ENCODE results near the gene GABRB2.
"Not testable (repeated sequence)": the region's sequence is repeated elsewhere in the genome, so short reads cannot be mapped to it uniquely, and the experiment has no call there.

The GABRB2 gene

GRCh38 chr5:161546470-161547301 lies at the start of gene GABRB2:
Gene GABRB2, minus strand, starts transcription at chr5:161546725. Its CDS starts 82 bp downstream, at chr5:161546643.
- DNase-seq = peak; percentile 12 to 22

- DNase-seq = no peak
These were observed 39.3 kb upstream of the GABRB2 start for GRCh38 chr5:161585798-161586197.

DNA sequence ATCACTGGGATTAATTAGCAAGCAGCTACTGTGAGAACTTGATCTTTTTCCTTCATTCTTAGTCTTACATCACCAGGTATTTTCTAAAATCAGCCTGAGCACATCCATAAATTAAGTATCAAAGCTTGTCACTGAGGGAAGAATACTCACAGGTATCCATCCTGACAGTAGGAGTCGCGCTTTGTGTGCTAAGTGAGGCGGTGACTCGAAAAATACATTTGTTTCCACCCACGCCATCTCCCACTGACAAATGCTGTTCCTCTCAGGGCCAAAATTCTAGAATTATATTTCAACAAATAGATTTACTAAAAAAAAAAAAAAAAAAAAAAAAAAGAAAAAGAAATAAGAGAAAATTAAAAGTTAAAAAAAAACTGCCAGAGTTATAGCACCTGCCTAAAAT lies 34.1 kb upstream of the GABRB2 start:
- DNase-seq = no peak

GRCh38 chr5:161572914-161573313 lies 26.4 kb upstream of the GABRB2 start:
- DNase-seq = no peak

DNA sequence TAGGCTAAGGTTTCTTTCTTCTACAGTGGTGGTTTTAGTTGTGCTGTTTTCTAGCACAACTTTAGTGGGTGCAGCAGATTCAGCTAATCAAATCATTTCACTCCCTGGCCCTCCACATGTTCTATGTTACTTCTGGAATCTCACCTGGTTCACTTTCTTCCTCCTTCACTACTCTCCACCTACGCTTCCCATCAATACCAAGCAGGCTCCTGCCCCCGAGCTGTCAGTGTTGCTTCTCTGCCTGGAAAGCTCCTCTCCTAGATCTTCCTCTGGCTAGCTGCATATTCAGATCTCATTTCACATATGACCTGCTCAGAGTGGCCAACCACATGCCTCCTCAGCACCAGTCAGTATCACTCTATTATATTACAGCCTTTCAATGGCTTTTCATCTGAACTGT lies 19.6 kb upstream of the GABRB2 start:
- no peak for DNase-seq

DNA sequence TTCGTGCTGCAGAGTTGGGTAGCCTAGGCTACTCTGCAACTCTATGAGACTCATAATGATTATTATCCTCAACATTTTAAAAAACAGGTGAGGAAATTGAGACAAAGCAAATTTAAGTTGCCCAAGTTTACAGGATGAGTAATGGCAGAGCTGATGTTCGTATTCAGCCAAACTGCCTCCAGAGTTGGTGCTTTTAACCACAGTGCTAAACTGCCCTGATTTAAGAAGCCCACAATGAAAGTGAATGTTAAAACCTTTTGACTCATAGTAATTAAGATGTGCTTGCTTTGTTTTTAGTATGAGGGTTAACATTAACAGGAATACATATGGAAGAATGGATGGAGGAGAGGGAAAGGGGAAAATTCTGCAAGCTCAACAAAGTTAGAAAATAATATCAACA lies 15.9 kb upstream of the GABRB2 start:
- no peak for DNase-seq

DNA sequence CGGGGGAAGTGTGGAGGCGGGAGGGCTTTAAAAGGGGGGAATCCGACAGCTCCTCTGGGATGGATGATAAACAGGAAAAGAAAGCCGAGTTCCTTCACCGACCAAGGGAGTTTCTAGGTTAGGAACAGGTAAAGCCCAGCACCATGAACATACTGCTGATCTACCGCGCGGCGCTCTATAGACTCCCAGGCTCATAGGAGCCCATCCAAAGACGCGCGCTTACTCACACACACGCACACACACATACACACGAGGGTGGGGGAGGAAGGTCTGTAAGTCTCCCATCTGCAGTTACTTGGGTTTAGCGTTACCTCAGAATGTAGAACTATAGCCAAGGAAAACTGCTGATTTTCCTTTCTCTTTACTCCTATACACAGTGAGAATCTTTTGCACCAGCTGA lies 2.6 kb upstream of the GABRB2 start:
- no peak for DNase-seq

DNA sequence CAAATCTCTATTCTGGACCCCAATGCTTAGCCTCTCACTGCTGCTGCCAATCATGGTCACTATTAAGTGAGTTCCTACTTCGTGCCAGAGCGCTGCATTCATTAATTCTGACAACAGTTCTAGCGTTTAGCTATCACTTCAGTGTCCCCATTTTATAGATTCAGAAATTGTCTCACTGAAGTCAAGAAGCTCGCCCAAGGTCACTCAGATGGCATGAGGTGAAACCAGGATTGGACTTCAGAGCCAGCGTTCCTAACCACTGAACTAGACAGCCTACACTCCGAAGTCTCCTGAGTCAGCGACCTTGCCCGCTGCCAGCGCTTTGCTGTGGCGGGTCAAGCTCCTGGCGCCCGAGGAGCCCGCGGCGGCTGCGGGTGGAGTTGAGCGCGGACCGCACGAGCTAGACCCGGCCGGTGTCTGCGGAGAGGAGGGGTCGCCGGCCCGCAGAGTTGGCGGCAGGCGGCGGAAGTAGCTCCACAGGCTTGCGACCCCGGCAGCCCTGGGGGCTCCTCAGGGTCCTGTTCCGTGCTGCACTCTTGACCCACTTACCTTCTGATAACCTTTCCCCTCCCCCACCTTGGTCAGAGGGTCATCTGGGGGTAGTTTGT lies 2.1 kb upstream of the GABRB2 start:
- DNase-seq = no peak

- no peak for DNase-seq
These were observed 1.4 kb upstream of the GABRB2 start for GRCh38 chr5:161547738-161548486.

DNA sequence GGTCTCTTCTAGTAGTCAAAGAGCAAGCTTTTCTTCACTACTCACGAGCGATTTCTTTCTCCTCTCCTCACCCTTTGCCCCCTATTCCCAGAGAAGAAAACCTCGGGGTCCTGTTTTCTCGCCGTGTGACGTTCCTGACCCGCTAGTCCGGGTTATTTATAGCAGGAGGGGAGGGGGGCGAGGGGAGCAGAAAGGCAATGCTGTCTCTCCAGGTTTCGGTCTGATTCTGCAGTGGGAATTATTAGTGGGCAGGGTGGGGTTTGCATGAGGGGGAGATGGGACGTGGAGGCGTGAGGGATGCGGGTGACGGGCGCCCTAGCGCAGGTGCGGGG lies 847 bp upstream of the GABRB2 start:
- DNase-seq = no peak

GRCh38 chr5:161546095-161546469 lies 443 bp downstream of the GABRB2 start:
- DNase-seq = no peak

DNA sequence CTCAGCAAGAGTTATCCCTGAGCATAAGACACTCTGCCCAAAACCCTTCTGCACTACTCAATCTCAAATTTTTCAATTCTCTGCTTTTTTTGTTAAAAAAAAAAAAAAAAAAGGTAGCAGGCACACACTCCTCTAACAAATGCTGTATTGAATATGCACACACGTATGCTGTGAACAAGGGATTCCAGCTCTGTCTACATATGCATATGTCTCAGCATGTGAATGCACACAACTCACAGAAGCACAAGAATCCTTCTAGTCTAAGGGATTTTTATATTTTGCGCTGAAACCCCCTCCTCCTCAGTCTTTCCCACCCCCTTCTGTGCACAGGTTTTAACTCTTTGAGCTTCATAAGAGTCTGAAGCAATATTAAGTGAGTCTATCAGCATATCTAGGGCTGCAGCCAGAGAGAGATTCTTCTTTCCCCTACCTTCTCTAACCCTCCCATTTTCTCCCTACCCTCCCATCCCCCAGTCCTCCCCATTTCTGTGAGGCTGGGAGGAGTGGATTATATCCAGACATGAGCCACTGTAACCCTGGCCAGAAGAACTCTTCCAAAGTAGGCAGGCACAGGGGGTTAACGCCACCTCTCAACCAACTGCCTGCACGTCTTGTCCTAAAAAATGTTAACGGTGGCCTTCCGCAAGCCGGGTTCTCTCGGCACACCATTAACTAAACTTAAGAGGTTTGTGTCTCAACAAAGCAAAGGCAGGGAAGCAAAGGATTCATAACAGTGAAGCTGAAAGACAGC lies 1.0 kb downstream of the GABRB2 start:
- DNase-seq = no peak

GRCh38 chr5:161544350-161544765 lies 2.2 kb downstream of the GABRB2 start:
- peak; percentile 37 to 52 for DNase-seq

GRCh38 chr5:161539016-161539415 lies 7.5 kb downstream of the GABRB2 start:
- DNase-seq = no peak

DNA sequence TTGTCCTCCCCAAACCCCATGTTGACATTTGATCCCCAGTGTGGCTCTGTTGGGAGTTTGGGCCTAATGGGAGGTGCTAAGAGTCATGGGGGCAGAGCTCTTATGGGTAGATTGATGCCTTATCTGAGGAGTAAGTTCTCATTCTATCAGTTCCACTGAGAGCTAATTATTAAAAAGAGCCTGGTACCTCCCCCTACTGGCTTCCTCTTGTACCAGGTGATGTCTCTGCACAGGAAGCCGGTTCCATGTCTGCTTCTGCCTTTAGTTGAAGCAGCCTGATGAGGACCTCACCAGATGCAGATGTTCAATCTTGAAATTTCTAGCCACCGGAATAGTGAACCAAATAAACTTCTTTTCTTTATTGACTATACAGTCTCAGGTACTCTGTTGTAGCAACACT lies 10.8 kb downstream of the GABRB2 start:
- DNase-seq = no peak

- no peak for DNase-seq
These were observed 15.8 kb downstream of the GABRB2 start for GRCh38 chr5:161530700-161531099.

DNA sequence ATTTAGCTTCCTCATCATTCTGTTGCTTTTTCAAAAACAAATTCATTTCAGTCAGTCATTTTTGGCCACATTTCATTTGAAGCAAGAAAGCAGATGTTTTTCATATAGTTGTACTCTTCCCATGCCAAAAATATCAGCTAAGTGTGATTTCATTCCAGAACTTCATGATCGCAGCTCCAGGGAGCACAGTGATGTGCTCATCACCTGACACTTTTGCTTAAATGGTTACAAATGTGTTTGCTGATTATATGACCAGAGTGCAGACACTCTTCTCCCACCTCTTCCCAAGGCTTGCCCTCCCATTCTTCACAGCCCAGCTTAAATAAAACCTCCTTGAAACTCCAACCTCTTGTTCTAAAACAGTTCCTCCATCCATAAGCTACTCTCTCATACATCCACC lies 32.6 kb downstream of the GABRB2 start:
- no peak for DNase-seq

GRCh38 chr5:161507591-161507990 lies 38.9 kb downstream of the GABRB2 start:
- peak in 1 of 2 donors; percentile 1 for DNase-seq

GRCh38 chr5:161505160-161505559 lies 41.4 kb downstream of the GABRB2 start:
- not testable (repeated sequence) for DNase-seq

DNA sequence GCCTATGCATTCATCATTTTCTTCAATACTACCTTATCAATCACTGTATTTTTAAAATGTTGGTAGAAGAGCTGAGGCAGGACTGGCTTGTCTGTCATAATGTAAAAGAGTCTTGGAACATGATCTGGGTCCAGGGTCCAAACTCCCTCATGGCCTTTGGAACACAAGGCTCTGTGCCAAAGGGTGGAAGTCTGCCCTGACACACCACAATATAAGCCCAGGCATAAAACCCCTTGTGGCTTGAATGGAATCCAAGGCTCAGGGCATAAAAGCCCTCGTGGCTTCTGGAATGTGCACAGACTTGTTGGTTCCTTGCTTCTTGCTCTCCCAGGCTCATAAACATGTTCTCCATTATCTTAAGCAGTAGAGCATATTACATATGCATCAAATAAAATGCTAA lies 48.0 kb downstream of the GABRB2 start:
- no peak for DNase-seq

GRCh38 chr5:161483721-161484120 lies 62.8 kb downstream of the GABRB2 start:
- DNase-seq = no peak

GRCh38 chr5:161481922-161482321 lies 64.6 kb downstream of the GABRB2 start:
- DNase-seq = no peak

Data from inflammatory macrophage treated with lipopolysaccharide for 1 hour (primary cell).